ENCODE data around the gene ART3. TPM values are rescaled to one million over a fixed set of nuclear protein-coding genes. Genes with fewer than 3 reads are reported as not detected.

The ART3 gene
- total and polyA plus RNA-seq, 9 of the 15 experiments (the other 6 are each of a cell fraction or from before 2014, with no cell fraction given) = 0.69 to 1.4 (median 1.1) TPM; not detected in 1

DNA sequence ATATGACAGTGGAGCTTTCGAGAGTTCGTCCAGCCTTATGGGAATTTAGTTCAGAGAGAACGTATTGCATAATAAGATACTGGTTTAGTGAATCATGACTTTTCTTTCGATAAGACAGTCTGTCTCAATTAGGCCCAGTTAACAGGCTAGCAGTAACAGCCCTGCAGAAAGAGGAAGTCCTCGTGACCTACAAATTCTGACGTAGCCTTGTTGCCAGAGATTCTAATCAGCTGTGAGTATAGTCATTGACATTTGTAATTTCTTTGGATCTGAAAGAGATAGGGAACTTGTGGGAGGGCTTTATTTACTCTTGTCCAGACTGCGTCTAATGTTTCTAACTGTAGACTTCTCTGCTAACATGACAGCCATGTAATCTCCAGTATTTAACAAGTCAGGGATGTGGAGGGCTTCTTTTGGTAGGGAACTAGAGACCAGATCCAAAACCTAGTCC, 15.8 kb downstream of the ART3 start (continued):
- TF ChIP-seq, protein P1, sequence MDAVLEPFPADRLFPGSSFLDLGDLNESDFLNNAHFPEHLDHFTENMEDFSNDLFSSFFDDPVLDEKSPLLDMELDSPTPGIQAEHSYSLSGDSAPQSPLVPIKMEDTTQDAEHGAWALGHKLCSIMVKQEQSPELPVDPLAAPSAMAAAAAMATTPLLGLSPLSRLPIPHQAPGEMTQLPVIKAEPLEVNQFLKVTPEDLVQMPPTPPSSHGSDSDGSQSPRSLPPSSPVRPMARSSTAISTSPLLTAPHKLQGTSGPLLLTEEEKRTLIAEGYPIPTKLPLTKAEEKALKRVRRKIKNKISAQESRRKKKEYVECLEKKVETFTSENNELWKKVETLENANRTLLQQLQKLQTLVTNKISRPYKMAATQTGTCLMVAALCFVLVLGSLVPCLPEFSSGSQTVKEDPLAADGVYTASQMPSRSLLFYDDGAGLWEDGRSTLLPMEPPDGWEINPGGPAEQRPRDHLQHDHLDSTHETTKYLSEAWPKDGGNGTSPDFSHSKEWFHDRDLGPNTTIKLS (IDR thresholded peaks at IDR 0.05; ENCODE audit: borderline replicate concordance, low read depth) = no peak
- TF ChIP-seq HCFC1 (IDR thresholded peaks at IDR 0.05; ENCODE audit: low read depth, low read length) (no peak), DDX20 (tag; IDR thresholded peaks at IDR 0.05; ENCODE audit: low read depth) (no peak), TRIM24 (IDR thresholded peaks at IDR 0.05) (peak; percentile 72 to 87; a peak in 3 of 4 replicates), ADNP (tag; IDR thresholded peaks at IDR 0.05) (0 out of 2 replicates have a peak, but pooled peaks have one; percentile 37), SMC3 (conservative IDR thresholded peaks at IDR 0.05; ENCODE audit: insufficient read depth, low read depth, low read length) (no peak), ZNF121 (CRISPR knock-in tag; conservative IDR thresholded peaks at IDR 0.05) (no peak), MAFK (IDR thresholded peaks at IDR 0.05; ENCODE audit: low read length) (no peak), ZNF778 (CRISPR knock-in tag; IDR thresholded peaks at IDR 0.05) (no peak), MCM2 (IDR thresholded peaks at IDR 0.05; ENCODE audit: low read depth) (no peak)
- TF ChIP-seq, protein P2, sequence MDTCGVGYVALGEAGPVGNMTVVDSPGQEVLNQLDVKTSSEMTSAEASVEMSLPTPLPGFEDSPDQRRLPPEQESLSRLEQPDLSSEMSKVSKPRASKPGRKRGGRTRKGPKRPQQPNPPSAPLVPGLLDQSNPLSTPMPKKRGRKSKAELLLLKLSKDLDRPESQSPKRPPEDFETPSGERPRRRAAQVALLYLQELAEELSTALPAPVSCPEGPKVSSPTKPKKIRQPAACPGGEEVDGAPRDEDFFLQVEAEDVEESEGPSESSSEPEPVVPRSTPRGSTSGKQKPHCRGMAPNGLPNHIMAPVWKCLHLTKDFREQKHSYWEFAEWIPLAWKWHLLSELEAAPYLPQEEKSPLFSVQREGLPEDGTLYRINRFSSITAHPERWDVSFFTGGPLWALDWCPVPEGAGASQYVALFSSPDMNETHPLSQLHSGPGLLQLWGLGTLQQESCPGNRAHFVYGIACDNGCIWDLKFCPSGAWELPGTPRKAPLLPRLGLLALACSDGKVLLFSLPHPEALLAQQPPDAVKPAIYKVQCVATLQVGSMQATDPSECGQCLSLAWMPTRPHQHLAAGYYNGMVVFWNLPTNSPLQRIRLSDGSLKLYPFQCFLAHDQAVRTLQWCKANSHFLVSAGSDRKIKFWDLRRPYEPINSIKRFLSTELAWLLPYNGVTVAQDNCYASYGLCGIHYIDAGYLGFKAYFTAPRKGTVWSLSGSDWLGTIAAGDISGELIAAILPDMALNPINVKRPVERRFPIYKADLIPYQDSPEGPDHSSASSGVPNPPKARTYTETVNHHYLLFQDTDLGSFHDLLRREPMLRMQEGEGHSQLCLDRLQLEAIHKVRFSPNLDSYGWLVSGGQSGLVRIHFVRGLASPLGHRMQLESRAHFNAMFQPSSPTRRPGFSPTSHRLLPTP (IDR thresholded peaks at IDR 0.05; ENCODE audit: borderline replicate concordance, extremely low read depth, insufficient read length) = no peak
- TF ChIP-seq, protein P3, sequence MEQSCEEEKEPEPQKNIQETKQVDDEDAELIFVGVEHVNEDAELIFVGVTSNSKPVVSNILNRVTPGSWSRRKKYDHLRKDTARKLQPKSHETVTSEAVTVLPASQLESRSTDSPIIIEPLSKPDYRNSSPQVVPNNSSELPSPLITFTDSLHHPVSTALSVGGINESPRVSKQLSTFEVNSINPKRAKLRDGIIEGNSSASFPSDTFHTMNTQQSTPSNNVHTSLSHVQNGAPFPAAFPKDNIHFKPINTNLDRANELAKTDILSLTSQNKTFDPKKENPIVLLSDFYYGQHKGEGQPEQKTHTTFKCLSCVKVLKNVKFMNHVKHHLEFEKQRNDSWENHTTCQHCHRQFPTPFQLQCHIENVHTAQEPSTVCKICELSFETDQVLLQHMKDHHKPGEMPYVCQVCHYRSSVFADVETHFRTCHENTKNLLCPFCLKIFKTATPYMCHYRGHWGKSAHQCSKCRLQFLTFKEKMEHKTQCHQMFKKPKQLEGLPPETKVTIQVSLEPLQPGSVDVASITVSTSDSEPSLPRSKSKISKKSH (CRISPR knock-in tag; IDR thresholded peaks at IDR 0.05) = no peak
- TF ChIP-seq, protein P4, sequence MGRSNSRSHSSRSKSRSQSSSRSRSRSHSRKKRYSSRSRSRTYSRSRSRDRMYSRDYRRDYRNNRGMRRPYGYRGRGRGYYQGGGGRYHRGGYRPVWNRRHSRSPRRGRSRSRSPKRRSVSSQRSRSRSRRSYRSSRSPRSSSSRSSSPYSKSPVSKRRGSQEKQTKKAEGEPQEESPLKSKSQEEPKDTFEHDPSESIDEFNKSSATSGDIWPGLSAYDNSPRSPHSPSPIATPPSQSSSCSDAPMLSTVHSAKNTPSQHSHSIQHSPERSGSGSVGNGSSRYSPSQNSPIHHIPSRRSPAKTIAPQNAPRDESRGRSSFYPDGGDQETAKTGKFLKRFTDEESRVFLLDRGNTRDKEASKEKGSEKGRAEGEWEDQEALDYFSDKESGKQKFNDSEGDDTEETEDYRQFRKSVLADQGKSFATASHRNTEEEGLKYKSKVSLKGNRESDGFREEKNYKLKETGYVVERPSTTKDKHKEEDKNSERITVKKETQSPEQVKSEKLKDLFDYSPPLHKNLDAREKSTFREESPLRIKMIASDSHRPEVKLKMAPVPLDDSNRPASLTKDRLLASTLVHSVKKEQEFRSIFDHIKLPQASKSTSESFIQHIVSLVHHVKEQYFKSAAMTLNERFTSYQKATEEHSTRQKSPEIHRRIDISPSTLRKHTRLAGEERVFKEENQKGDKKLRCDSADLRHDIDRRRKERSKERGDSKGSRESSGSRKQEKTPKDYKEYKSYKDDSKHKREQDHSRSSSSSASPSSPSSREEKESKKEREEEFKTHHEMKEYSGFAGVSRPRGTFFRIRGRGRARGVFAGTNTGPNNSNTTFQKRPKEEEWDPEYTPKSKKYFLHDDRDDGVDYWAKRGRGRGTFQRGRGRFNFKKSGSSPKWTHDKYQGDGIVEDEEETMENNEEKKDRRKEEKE (IDR thresholded peaks at IDR 0.05; ENCODE audit: borderline replicate concordance in 1 of 2, control insufficient read depth in 1 of 2, low read depth in 2 of 2, low read length in 1 of 2) = no peak
- TF ChIP-seq, protein P5, sequence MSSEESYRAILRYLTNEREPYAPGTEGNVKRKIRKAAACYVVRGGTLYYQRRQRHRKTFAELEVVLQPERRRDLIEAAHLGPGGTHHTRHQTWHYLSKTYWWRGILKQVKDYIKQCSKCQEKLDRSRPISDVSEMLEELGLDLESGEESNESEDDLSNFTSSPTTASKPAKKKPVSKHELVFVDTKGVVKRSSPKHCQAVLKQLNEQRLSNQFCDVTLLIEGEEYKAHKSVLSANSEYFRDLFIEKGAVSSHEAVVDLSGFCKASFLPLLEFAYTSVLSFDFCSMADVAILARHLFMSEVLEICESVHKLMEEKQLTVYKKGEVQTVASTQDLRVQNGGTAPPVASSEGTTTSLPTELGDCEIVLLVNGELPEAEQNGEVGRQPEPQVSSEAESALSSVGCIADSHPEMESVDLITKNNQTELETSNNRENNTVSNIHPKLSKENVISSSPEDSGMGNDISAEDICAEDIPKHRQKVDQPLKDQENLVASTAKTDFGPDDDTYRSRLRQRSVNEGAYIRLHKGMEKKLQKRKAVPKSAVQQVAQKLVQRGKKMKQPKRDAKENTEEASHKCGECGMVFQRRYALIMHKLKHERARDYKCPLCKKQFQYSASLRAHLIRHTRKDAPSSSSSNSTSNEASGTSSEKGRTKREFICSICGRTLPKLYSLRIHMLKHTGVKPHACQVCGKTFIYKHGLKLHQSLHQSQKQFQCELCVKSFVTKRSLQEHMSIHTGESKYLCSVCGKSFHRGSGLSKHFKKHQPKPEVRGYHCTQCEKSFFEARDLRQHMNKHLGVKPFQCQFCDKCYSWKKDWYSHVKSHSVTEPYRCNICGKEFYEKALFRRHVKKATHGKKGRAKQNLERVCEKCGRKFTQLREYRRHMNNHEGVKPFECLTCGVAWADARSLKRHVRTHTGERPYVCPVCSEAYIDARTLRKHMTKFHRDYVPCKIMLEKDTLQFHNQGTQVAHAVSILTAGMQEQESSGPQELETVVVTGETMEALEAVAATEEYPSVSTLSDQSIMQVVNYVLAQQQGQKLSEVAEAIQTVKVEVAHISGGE (CRISPR knock-in tag; IDR thresholded peaks at IDR 0.05) = 0 out of 6 replicates have a peak, but pooled peaks of 1 of the 3 experiments have one; percentile 19
